GM18858 (cell line): ENCODE measurements around the gene GPATCH2.
"Not testable (repeated sequence)": the region's sequence is repeated elsewhere in the genome, so short reads cannot be mapped to it uniquely, and the experiment has no call there.

Experiments
- ATAC-seq: cut with Tn5 transposase; IDR thresholded peaks from one replicate; pipeline ENCODE4 v1.9.1; 2021; ENCODE audit not compliant: unreplicated experiment

The GPATCH2 gene

GRCh38 chr1:217456261-217456660 is 174.6 kb downstream of the GPATCH2 start:
- ATAC-seq = no peak

- no peak for ATAC-seq
Measured at GRCh38 chr1:217453816-217454215, 177.1 kb downstream of the GPATCH2 start.

GRCh38 chr1:217449370-217449769 is 181.5 kb downstream of the GPATCH2 start:
- no peak for ATAC-seq

GRCh38 chr1:217443845-217444244 is 187.0 kb downstream of the GPATCH2 start:
- ATAC-seq = no peak

GRCh38 chr1:217437376-217437775 is 193.5 kb downstream of the GPATCH2 start:
- no peak for ATAC-seq

GRCh38 chr1:217435204-217435603 is 195.7 kb downstream of the GPATCH2 start:
- ATAC-seq = no peak

GRCh38 chr1:217433664-217434063 is 197.2 kb downstream of the GPATCH2 start:
- ATAC-seq = no peak

GRCh38 chr1:217432339-217432738 is 198.6 kb downstream of the GPATCH2 start:
- no peak for ATAC-seq

- no peak for ATAC-seq
Measured at GRCh38 chr1:217431395-217431794, 199.5 kb downstream of the GPATCH2 start.

GRCh38 chr1:217425422-217425821 is 205.5 kb downstream of the GPATCH2 start:
- ATAC-seq = no peak

- ATAC-seq = no peak
Measured at GRCh38 chr1:217419194-217419551, 211.7 kb downstream of the GPATCH2 start.

GRCh38 chr1:217418269-217419193 is 212.4 kb downstream of the GPATCH2 start:
- ATAC-seq = no peak

GRCh38 chr1:217417363-217417762 is 213.5 kb downstream of the GPATCH2 start:
- ATAC-seq = no peak

- ATAC-seq = no peak
Measured at GRCh38 chr1:217407534-217408001, 223.3 kb downstream of the GPATCH2 start.

- no peak for ATAC-seq
Measured at GRCh38 chr1:217403026-217403720, 227.7 kb downstream of the GPATCH2 start.

GRCh38 chr1:217402301-217402700 is 228.6 kb downstream of the GPATCH2 start:
- ATAC-seq = no peak

GRCh38 chr1:217393896-217394295 is 237.0 kb downstream of the GPATCH2 start:
- no peak for ATAC-seq

- no peak for ATAC-seq
Measured at GRCh38 chr1:217392441-217392840, 238.4 kb downstream of the GPATCH2 start.

- no peak for ATAC-seq
Measured at GRCh38 chr1:217389895-217390294, 241.0 kb downstream of the GPATCH2 start.

- no peak for ATAC-seq
Measured at GRCh38 chr1:217388522-217389065, 242.3 kb downstream of the GPATCH2 start.

- not testable (repeated sequence) for ATAC-seq
Measured at GRCh38 chr1:217381773-217382172, 249.1 kb downstream of the GPATCH2 start.

- ATAC-seq = not testable (repeated sequence)
Measured at GRCh38 chr1:217379804-217380203, 251.1 kb downstream of the GPATCH2 start.
